NCI-H2196 (cell line): ENCODE results near the gene PRORP.
"Not testable (repeated sequence)": the region's sequence is repeated elsewhere in the genome, so short reads cannot be mapped to it uniquely, and the experiment has no call there.

Experiments used
- DNase-seq: peaks from one replicate; lab custom pipeline; 2025; ENCODE audit not compliant: unreplicated experiment; lab: John Stamatoyannopoulos, UW

The PRORP gene

GRCh38 chr14:35121887-35122695, at the start of gene PRORP, which contains the start of gene PPP2R3C:
Gene PRORP (plus strand): TSS chr14:35122552. CDS start chr14:35123246, 694 bp downstream.
Gene PPP2R3C (minus strand): TSS chr14:35121990. CDS start chr14:35121959, 31 bp downstream.
- peak; percentile 94 for DNase-seq

GRCh38 chr14:35073486-35073885, 48.9 kb upstream of the PRORP start:
- no peak for DNase-seq

- DNase-seq = no peak
These were observed 44.3 kb upstream of the PRORP start for GRCh38 chr14:35078082-35078481.

- no peak for DNase-seq
These were observed 42.6 kb upstream of the PRORP start for GRCh38 chr14:35079742-35080141.

GRCh38 chr14:35083530-35084150, 38.7 kb upstream of the PRORP start:
- DNase-seq = no peak

- no peak for DNase-seq
These were observed 36.9 kb upstream of the PRORP start for GRCh38 chr14:35085441-35085840.

- DNase-seq = no peak
These were observed 33.8 kb upstream of the PRORP start for GRCh38 chr14:35088514-35088913.

- not testable (repeated sequence) for DNase-seq
These were observed 27.7 kb upstream of the PRORP start for GRCh38 chr14:35094645-35095044.

GRCh38 chr14:35107866-35108265, 14.5 kb upstream of the PRORP start:
- no peak for DNase-seq

- DNase-seq = no peak
These were observed 9.7 kb upstream of the PRORP start for GRCh38 chr14:35112641-35113040.

- no peak for DNase-seq
These were observed 8.9 kb upstream of the PRORP start for GRCh38 chr14:35113308-35113950.

GRCh38 chr14:35114036-35114435, 8.3 kb upstream of the PRORP start:
- no peak for DNase-seq

- no peak for DNase-seq
These were observed 6.1 kb upstream of the PRORP start for GRCh38 chr14:35116242-35116641.

- DNase-seq = no peak
These were observed 5.2 kb upstream of the PRORP start for GRCh38 chr14:35117112-35117511.

- DNase-seq = no peak
These were observed 1.1 kb upstream of the PRORP start for GRCh38 chr14:35121026-35121886.

GRCh38 chr14:35122696-35123387, 490 bp downstream of the PRORP start:
- DNase-seq = peak; percentile 37

- no peak for DNase-seq
These were observed 994 bp downstream of the PRORP start for GRCh38 chr14:35123388-35123703.

GRCh38 chr14:35124127-35124526, 1.8 kb downstream of the PRORP start:
- no peak for DNase-seq

- no peak for DNase-seq
These were observed 11.4 kb downstream of the PRORP start for GRCh38 chr14:35133542-35134328.
